Measurements from ENCODE around the gene CCDC149.

DNA sequence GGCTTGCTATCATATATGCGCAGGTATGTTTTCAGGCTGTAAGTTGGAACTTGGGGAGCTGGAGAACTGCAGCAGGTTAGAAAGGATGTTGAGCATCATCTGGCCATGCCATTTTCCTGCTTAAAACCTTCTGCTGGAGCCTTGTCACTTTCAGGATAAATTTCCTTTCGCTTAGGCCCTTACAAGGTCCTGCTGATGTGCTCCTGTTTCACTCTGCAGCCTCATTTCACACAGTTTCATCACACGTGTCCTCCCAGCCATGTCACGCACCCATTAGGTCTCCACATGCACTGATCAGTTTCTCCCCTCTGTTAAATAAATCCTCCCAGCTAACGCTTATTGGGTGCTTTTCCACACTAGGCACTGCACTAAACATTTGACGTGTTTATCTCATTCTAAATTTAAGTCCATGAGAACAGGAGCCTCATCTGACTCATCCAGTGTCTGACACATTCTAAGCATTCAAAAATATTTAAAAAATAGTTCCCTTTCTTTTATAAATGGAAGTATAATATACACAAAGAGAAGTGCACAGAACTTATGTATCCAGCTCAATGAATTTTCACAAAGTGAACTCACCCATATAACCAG is 102.9 kb downstream of the CCDC149 start:
- TF ChIP-seq, protein P1, sequence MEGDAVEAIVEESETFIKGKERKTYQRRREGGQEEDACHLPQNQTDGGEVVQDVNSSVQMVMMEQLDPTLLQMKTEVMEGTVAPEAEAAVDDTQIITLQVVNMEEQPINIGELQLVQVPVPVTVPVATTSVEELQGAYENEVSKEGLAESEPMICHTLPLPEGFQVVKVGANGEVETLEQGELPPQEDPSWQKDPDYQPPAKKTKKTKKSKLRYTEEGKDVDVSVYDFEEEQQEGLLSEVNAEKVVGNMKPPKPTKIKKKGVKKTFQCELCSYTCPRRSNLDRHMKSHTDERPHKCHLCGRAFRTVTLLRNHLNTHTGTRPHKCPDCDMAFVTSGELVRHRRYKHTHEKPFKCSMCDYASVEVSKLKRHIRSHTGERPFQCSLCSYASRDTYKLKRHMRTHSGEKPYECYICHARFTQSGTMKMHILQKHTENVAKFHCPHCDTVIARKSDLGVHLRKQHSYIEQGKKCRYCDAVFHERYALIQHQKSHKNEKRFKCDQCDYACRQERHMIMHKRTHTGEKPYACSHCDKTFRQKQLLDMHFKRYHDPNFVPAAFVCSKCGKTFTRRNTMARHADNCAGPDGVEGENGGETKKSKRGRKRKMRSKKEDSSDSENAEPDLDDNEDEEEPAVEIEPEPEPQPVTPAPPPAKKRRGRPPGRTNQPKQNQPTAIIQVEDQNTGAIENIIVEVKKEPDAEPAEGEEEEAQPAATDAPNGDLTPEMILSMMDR (IDR thresholded peaks at IDR 0.05 in 2 of 3, conservative IDR thresholded peaks at IDR 0.05 in 1 of 3; ENCODE audit: borderline replicate concordance in 1 of 3, insufficient read depth in 1 of 3, low read depth in 2 of 3, low read length in 2 of 3), result no peak
- TF ChIP-seq EZH2 (IDR thresholded peaks at IDR 0.05) (no peak), ZNF274 (IDR thresholded peaks at IDR 0.05; ENCODE audit: low read depth, low read length) (no peak), RAD21 (IDR thresholded peaks at IDR 0.05; ENCODE audit: low read depth) (no peak), POLR2A (IDR thresholded peaks at IDR 0.05; ENCODE audit: borderline replicate concordance, extremely low read depth, insufficient read depth, insufficient read length) (no peak), YY1 (IDR thresholded peaks at IDR 0.05; ENCODE audit: extremely low read depth, insufficient replicate concordance, low read depth, low read length) (no peak), POLR2AphosphoS5 (IDR thresholded peaks at IDR 0.05; ENCODE audit: low read depth, low read length) (no peak), JUND (IDR thresholded peaks at IDR 0.05) (no peak), SIN3A (IDR thresholded peaks at IDR 0.05; ENCODE audit: low read depth) (no peak), EGR1 (IDR thresholded peaks at IDR 0.05; ENCODE audit: low read depth) (no peak), EZH2phosphoT487 (IDR thresholded peaks at IDR 0.05; ENCODE audit: borderline replicate concordance) (no peak)
- TF ChIP-seq, protein P2, sequence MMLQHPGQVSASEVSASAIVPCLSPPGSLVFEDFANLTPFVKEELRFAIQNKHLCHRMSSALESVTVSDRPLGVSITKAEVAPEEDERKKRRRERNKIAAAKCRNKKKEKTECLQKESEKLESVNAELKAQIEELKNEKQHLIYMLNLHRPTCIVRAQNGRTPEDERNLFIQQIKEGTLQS (IDR thresholded peaks at IDR 0.05), result no peak
- TF ChIP-seq, protein P3, sequence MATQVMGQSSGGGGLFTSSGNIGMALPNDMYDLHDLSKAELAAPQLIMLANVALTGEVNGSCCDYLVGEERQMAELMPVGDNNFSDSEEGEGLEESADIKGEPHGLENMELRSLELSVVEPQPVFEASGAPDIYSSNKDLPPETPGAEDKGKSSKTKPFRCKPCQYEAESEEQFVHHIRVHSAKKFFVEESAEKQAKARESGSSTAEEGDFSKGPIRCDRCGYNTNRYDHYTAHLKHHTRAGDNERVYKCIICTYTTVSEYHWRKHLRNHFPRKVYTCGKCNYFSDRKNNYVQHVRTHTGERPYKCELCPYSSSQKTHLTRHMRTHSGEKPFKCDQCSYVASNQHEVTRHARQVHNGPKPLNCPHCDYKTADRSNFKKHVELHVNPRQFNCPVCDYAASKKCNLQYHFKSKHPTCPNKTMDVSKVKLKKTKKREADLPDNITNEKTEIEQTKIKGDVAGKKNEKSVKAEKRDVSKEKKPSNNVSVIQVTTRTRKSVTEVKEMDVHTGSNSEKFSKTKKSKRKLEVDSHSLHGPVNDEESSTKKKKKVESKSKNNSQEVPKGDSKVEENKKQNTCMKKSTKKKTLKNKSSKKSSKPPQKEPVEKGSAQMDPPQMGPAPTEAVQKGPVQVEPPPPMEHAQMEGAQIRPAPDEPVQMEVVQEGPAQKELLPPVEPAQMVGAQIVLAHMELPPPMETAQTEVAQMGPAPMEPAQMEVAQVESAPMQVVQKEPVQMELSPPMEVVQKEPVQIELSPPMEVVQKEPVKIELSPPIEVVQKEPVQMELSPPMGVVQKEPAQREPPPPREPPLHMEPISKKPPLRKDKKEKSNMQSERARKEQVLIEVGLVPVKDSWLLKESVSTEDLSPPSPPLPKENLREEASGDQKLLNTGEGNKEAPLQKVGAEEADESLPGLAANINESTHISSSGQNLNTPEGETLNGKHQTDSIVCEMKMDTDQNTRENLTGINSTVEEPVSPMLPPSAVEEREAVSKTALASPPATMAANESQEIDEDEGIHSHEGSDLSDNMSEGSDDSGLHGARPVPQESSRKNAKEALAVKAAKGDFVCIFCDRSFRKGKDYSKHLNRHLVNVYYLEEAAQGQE (IDR thresholded peaks at IDR 0.05; ENCODE audit: low read depth), result no peak
